PFSK-1 (cell line): ENCODE data around the gene MVP.

ENCODE experiments used
- FOXP2 ChIP-seq: optimal IDR thresholded peaks from 2 replicates; pipeline ENCODE3; 2011; ENCODE audit warnings: borderline replicate concordance, control low read depth, inconsistent platforms; ENCODE audit not compliant: insufficient read depth; ENCODE audit errors: extremely low read length, extremely low read depth
- POLR2AphosphoS5 ChIP-seq: IDR thresholded peaks from 2 replicates; pipeline ENCODE4 v1.6.1; 2012; ENCODE audit warnings: low read depth, mild to moderate bottlenecking, control low read depth, low read length, moderate library complexity
- REST ChIP-seq, 2 experiments: IDR thresholded peaks; 2 replicates each; pipeline versions ENCODE4 v1.6.1 to v1.8.0; 2011 to 2012; ENCODE audit warnings: low read depth in 2 of 2, low read length in 2 of 2, control low read depth in 1 of 2, inconsistent platforms in 1 of 2, mild to moderate bottlenecking in 1 of 2, moderate library complexity in 1 of 2; ENCODE audit not compliant: insufficient read depth in 1 of 2
- SIN3A ChIP-seq: IDR thresholded peaks from 2 replicates; pipeline ENCODE4 v1.6.1; 2012; ENCODE audit warnings: mild to moderate bottlenecking, low read length, moderate library complexity, borderline replicate concordance; ENCODE audit not compliant: insufficient read depth
- TAF1 ChIP-seq: IDR thresholded peaks from 2 replicates; pipeline ENCODE4 v1.6.1; 2012; ENCODE audit warnings: low read length, control low read depth, borderline replicate concordance; ENCODE audit not compliant: insufficient read depth

MVP gene

DNA sequence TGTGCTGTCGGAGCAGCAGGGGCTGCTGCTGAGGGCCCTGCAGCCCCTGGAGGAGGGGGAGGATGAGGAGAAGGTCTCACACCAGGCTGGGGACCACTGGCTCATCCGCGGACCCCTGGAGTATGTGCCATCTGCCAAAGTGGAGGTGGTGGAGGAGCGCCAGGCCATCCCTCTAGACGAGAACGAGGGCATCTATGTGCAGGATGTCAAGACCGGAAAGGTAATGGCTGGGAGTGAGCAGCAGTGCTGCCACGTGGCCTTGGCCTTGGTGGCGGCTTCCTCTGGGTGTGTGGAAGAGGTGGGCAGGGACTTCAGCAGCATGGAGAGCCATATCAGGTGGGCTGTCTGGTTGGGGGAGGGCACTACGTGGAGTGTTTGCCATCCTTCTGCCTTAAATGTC lies 20.0 kb downstream of the MVP start:
- TF ChIP-seq SIN3A (no peak), TAF1 (no peak), FOXP2 (no peak), REST (IDR thresholded peaks at IDR 0.05; ENCODE audit: insufficient read depth in 1 of 2, low read depth in 2 of 2, low read length in 2 of 2) (no peak), POLR2AphosphoS5 (no peak)

- TF ChIP-seq SIN3A = no peak
- no peak for TF ChIP-seq REST (IDR thresholded peaks at IDR 0.05; ENCODE audit: insufficient read depth in 1 of 2, low read depth in 2 of 2, low read length in 2 of 2)
- TF ChIP-seq POLR2AphosphoS5 = no peak
- TF ChIP-seq FOXP2 = no peak
- no peak for TF ChIP-seq TAF1
These were observed 21.4 kb downstream of the MVP start for GRCh38 chr16:29841631-29842030.

GRCh38 chr16:29842732-29843346 lies 22.6 kb downstream of the MVP start:
- no peak for TF ChIP-seq SIN3A

- TF ChIP-seq TAF1 (no peak), POLR2AphosphoS5 (no peak), FOXP2 (no peak), REST (IDR thresholded peaks at IDR 0.05; ENCODE audit: insufficient read depth in 1 of 2, low read depth in 2 of 2, low read length in 2 of 2) (no peak), SIN3A (no peak)
These were observed 23.7 kb downstream of the MVP start for GRCh38 chr16:29843931-29844330.

GRCh38 chr16:29844575-29845331 lies 24.5 kb downstream of the MVP start:
- TF ChIP-seq POLR2AphosphoS5 (no peak), SIN3A (no peak), TAF1 (no peak), REST (IDR thresholded peaks at IDR 0.05; ENCODE audit: insufficient read depth in 1 of 2, low read depth in 2 of 2, low read length in 2 of 2) (no peak), FOXP2 (no peak)
